PC-9 (cell line): ENCODE data around the gene ZDHHC17. TPM values are rescaled to one million over a fixed set of nuclear protein-coding genes. Genes with fewer than 3 reads are reported as not detected.

Experiments
- BruUV-seq: library from RNA; stranded (reverse); fragments of 400-500 nt; replicated peaks from 2 replicates; lab custom pipeline; 2021; lab: Mats Ljungman, UMichigan
- CTCF ChIA-PET: fragments of 300-600 bp; sonication (Branson Sonifier 250); formaldehyde crosslinking; loops from one replicate; lab custom pipeline; 2022; ENCODE audit warnings: antibody characterized with exemption; lab: Charles Lee
- POLR2A ChIA-PET: fragments of 300-600 bp; sonication (Branson Sonifier 250); formaldehyde crosslinking; loops from one replicate; lab custom pipeline; 2022; ENCODE audit warnings: antibody characterized with exemption; ENCODE audit not compliant: unreplicated experiment; lab: Charles Lee
- DNase-seq, 2 experiments: peaks; one replicate each; pipeline versions ENCODE4 v3.0.0 to v3.0.0-alpha.2; 2015 to 2022; ENCODE audit warnings: mixed read lengths in 1 of 2
- H2AFZ ChIP-seq: fragments of 200-600 bp; sonication (generic); 2 replicates; pipeline ENCODE4 v1.8.1; 2017; ENCODE audit warnings: antibody characterized with exemption
- H3F3A ChIP-seq: fragments of 200-600 bp; sonication (generic); 2 replicates; pipeline ENCODE4 v1.8.1; 2017; ENCODE audit warnings: antibody characterized with exemption, mild to moderate bottlenecking, low read depth; ENCODE audit not compliant: insufficient read depth
- H3K27ac ChIP-seq: fragments of 200-600 bp; sonication (generic); 2 replicates; pipeline ENCODE4 v1.6.1; 2016; ENCODE audit warnings: mixed run types
- H3K27me3 ChIP-seq: fragments of 200-600 bp; sonication (generic); 2 replicates; pipeline ENCODE4 v1.6.1; 2016; ENCODE audit warnings: low read depth, mixed run types; ENCODE audit not compliant: insufficient read depth
- H3K36me3 ChIP-seq: fragments of 200-600 bp; sonication (generic); 2 replicates; pipeline ENCODE4 v1.6.1; 2016; ENCODE audit warnings: low read depth, mixed run types
- H3K4me1 ChIP-seq: fragments of 200-600 bp; sonication (generic); replicated peaks from 2 replicates; pipeline ENCODE4 v1.6.1; 2016; ENCODE audit warnings: mixed run types; ENCODE audit not compliant: insufficient read depth
- H3K4me2 ChIP-seq: fragments of 200-600 bp; sonication (generic); 2 replicates; pipeline ENCODE4 v1.6.1; 2017; ENCODE audit warnings: mixed run types
- H3K4me3 ChIP-seq: fragments of 200-600 bp; sonication (generic); 2 replicates; pipeline ENCODE4 v1.6.1; 2016; ENCODE audit warnings: mixed run types
- H3K79me2 ChIP-seq: fragments of 200-600 bp; sonication (generic); 2 replicates; pipeline ENCODE4 v1.6.1; 2017; ENCODE audit warnings: low read depth, mixed run types
- H3K9me2 ChIP-seq: fragments of 200-600 bp; sonication (generic); 2 replicates; pipeline ENCODE4 v1.8.1; 2017; ENCODE audit warnings: mild to moderate bottlenecking; ENCODE audit not compliant: insufficient read depth
- H3K9me3 ChIP-seq: fragments of 200-600 bp; sonication (generic); 2 replicates; pipeline ENCODE4 v1.8.1; 2016; ENCODE audit warnings: low read depth; ENCODE audit not compliant: insufficient read depth
- H4K20me1 ChIP-seq: fragments of 200-600 bp; sonication (generic); 2 replicates; pipeline ENCODE4 v1.8.1; 2017; ENCODE audit not compliant: insufficient read depth
- CTCF ChIP-seq: fragments of 200-600 bp; sonication (generic); conservative IDR thresholded peaks from 2 replicates; pipeline ENCODE4 v1.6.1; 2017; ENCODE audit warnings: mixed run types, antibody characterized with exemption, mild to moderate bottlenecking, moderate library complexity
- EZH2 ChIP-seq: fragments of 200-600 bp; sonication (generic); IDR thresholded peaks from 2 replicates; pipeline ENCODE4 v1.8.0; 2017; ENCODE audit warnings: antibody characterized with exemption, low read depth
- intact Hi-C: fragments of 100-400 bp; cut with micrococcal nuclease; formaldehyde crosslinking; loops from one replicate; pipeline ENCODE4 v1.10.0; 2022; ENCODE audit not compliant: unreplicated experiment
- total RNA-seq: library from RNA; stranded (reverse); gene quantifications from 2 replicates; pipeline ENCODE4 v1.2.3, GENCODE V29; 2021

Gene ZDHHC17
- total RNA-seq, 1 experiment from 2014 or later, result 24.7 TPM

- Histone ChIP-seq H3F3A (no peaks in the 10 kb centered on the region), H2AFZ (no peak overlapping the region), H3K4me3 (no peak overlapping the region), H3K4me2 (no peak overlapping the region), H3K27me3 (no peaks in the 10 kb centered on the region), H3K9me2 (no peaks in the 10 kb centered on the region), H3K27ac (no peak overlapping the region), H3K9me3 (no peaks in the 10 kb centered on the region), H3K4me1 (no peaks in the 10 kb centered on the region), H3K79me2 (no peaks in the 10 kb centered on the region), H3K36me3 (no peaks in the 10 kb centered on the region), H4K20me1 (no peaks in the 10 kb centered on the region)
- POLR2A ChIA-PET, result no interaction called here
- DNase-seq, result no peak
- no TSS peak for BruUV-seq
- intact Hi-C loops, result no loop called here
- TF ChIP-seq EZH2 (no peak), CTCF (no peak)
- CTCF ChIA-PET, result interaction anchor here (0.7 kb wide), 1 partner anchor 264 kb away, joined by 3 read pairs; no protein-coding TSS in a partner anchor
Measured at GRCh38 chr12:76883811-76884210, 119.9 kb downstream of the ZDHHC17 start.

GRCh38 chr12:76888775-76889174 is 124.9 kb downstream of the ZDHHC17 start:
- POLR2A ChIA-PET, result no interaction called here
- no peak overlapping the region for H2AFZ ChIP-seq
- H3K9me3 ChIP-seq, result no peaks in the 10 kb centered on the region; the same call in 1 of the 2 replicates
- H3K36me3 ChIP-seq, result no peaks in the 10 kb centered on the region
- no peaks in the 10 kb centered on the region for H3K4me1 ChIP-seq
- no TSS peak for BruUV-seq
- H3K27me3 ChIP-seq, result no peaks in the 10 kb centered on the region
- no peaks in the 10 kb centered on the region for H4K20me1 ChIP-seq
- no peak overlapping the region for H3K4me3 ChIP-seq
- DNase-seq, result no peak
- intact Hi-C loops, result no loop called here
- no peaks in the 10 kb centered on the region for H3K79me2 ChIP-seq
- no peaks in the 10 kb centered on the region for H3F3A ChIP-seq
- no peak overlapping the region for H3K27ac ChIP-seq
- CTCF ChIA-PET, result no interaction called here
- no peak for TF ChIP-seq CTCF
- no peak for TF ChIP-seq EZH2
- no peaks in the 10 kb centered on the region for H3K9me2 ChIP-seq
- no peak overlapping the region for H3K4me2 ChIP-seq

GRCh38 chr12:76890151-76891143 is 126.5 kb downstream of the ZDHHC17 start:
- H3K4me2 ChIP-seq, result no peak overlapping the region
- intact Hi-C loops, result no loop called here
- H3K79me2 ChIP-seq, result no peaks in the 10 kb centered on the region
- H3K9me3 ChIP-seq, result peaks cover 3% of the 10 kb centered on the region; the same call in 1 of the 2 replicates
- no peak for TF ChIP-seq EZH2
- TF ChIP-seq CTCF, result no peak
- no peaks in the 10 kb centered on the region for H3K9me2 ChIP-seq
- ChIA-PET CTCF (no interaction called here), POLR2A (interaction anchor here (0.6 kb wide), 1 partner anchor 304 kb away, joined by 6 read pairs; no protein-coding TSS in a partner anchor)
- no peak overlapping the region for H3K27ac ChIP-seq
- peak in 1 of 2 experiments; percentile 16 for DNase-seq
- no peaks in the 10 kb centered on the region for H3K27me3 ChIP-seq
- no peaks in the 10 kb centered on the region for H3K4me1 ChIP-seq
- H2AFZ ChIP-seq, result no peak overlapping the region
- H4K20me1 ChIP-seq, result no peaks in the 10 kb centered on the region
- BruUV-seq, result no TSS peak
- H3F3A ChIP-seq, result no peaks in the 10 kb centered on the region
- no peak overlapping the region for H3K4me3 ChIP-seq
- no peaks in the 10 kb centered on the region for H3K36me3 ChIP-seq
